Stimulated activated CD4-positive, alpha-beta T cell treated with anti-CD3 and anti-CD28 coated beads, TNF-alpha, amount 100 ng/mL, for 24 hours (primary cell): ENCODE data around the gene SF3A2.

Experiments
- DNase-seq, 3 experiments: peaks; one replicate each; pipeline ENCODE4 v3.0.0-alpha.2; 2020; ENCODE audit warnings: low read depth in 3 of 3

Gene SF3A2

GRCh38 chr19:2291185-2291751 lies 54.6 kb downstream of the SF3A2 start:
- no peak for DNase-seq

- DNase-seq, result no peak
Measured at GRCh38 chr19:2294687-2295335, 58.2 kb downstream of the SF3A2 start.

- no peak for DNase-seq
Measured at GRCh38 chr19:2296141-2296540, 59.5 kb downstream of the SF3A2 start.
